ENCODE results near the gene HECTD4. TPM values are rescaled to one million over a fixed set of nuclear protein-coding genes. Genes with fewer than 3 reads are reported as not detected.

HECTD4 gene
- total and polyA plus RNA-seq, 2 experiments from 2014 or later: 25.7 to 36.9 TPM

DNA sequence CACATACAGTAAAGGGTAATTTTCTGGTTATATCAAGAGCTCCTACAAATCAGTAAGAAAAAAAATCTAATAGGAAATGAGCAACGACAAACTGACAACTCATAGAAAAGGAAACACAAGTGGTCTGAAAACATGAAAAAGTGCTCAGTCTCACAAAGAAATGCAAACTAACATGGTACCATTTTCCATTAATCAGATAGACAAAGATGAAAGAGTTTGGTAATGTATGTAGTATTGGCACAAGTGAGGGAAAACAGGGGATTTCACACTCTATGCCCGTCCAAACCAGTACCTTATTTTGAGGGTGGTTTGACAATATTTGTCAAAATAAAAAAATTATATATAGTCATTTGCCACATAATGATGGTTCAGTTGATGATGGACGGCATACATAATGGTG lies 49.7 kb upstream of the HECTD4 start:
- Mint-ChIP-seq H3K9me3 (no peaks in the 10 kb centered on the region), H3K27me3 (ENCODE audit: insufficient read depth, low read depth, poor library complexity) (no peaks in the 10 kb centered on the region), H3K27ac (no peak overlapping the region), H3K4me1 (no peaks in the 10 kb centered on the region), H3K4me3 (no peak overlapping the region), H3K36me3 (ENCODE audit: low read depth) (peaks cover 3% of the 10 kb centered on the region; the same call in 2 of the 3 replicates)
- H3K27ac ChIP-seq (ENCODE audit: low read depth): no peak overlapping the region
- H3K4me2 ChIP-seq: no peak overlapping the region
- no peak overlapping the region for H2AFZ ChIP-seq
- TF ChIP-seq ZNF114 (CRISPR knock-in tag; IDR thresholded peaks at IDR 0.05) (no peak), JUNB (IDR thresholded peaks at IDR 0.05; ENCODE audit: unreplicated experiment) (no peak), CREB1 (CRISPR knock-in tag; IDR thresholded peaks at IDR 0.05; ENCODE audit: low read depth) (no peak), ZNF331 (CRISPR knock-in tag; IDR thresholded peaks at IDR 0.05; ENCODE audit: low read depth) (no peak), CTCF (conservative IDR thresholded peaks at IDR 0.05; ENCODE audit: low read depth in 2 of 2) (no peak), POLR2AphosphoS5 (IDR thresholded peaks at IDR 0.05; ENCODE audit: low read depth) (no peak), STAT1 (IDR thresholded peaks at IDR 0.05; ENCODE audit: unreplicated experiment) (no peak), ETS1 (IDR thresholded peaks at IDR 0.05) (no peak), EZH2 (IDR thresholded peaks at IDR 0.05; ENCODE audit: low read depth, unreplicated experiment) (no peak), NANOG (IDR thresholded peaks at IDR 0.05; ENCODE audit: borderline replicate concordance) (no peak), ZNF462 (CRISPR knock-in tag; IDR thresholded peaks at IDR 0.05) (no peak), EZH2phosphoT487 (IDR thresholded peaks at IDR 0.05; ENCODE audit: unreplicated experiment) (no peak)
- TF ChIP-seq, protein P1, sequence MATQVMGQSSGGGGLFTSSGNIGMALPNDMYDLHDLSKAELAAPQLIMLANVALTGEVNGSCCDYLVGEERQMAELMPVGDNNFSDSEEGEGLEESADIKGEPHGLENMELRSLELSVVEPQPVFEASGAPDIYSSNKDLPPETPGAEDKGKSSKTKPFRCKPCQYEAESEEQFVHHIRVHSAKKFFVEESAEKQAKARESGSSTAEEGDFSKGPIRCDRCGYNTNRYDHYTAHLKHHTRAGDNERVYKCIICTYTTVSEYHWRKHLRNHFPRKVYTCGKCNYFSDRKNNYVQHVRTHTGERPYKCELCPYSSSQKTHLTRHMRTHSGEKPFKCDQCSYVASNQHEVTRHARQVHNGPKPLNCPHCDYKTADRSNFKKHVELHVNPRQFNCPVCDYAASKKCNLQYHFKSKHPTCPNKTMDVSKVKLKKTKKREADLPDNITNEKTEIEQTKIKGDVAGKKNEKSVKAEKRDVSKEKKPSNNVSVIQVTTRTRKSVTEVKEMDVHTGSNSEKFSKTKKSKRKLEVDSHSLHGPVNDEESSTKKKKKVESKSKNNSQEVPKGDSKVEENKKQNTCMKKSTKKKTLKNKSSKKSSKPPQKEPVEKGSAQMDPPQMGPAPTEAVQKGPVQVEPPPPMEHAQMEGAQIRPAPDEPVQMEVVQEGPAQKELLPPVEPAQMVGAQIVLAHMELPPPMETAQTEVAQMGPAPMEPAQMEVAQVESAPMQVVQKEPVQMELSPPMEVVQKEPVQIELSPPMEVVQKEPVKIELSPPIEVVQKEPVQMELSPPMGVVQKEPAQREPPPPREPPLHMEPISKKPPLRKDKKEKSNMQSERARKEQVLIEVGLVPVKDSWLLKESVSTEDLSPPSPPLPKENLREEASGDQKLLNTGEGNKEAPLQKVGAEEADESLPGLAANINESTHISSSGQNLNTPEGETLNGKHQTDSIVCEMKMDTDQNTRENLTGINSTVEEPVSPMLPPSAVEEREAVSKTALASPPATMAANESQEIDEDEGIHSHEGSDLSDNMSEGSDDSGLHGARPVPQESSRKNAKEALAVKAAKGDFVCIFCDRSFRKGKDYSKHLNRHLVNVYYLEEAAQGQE (IDR thresholded peaks at IDR 0.05; ENCODE audit: unreplicated experiment): no peak
- no peaks in the 10 kb centered on the region for H3K36me3 ChIP-seq (ENCODE audit: insufficient read depth)
- ATAC-seq (no peak), DNase-seq (ENCODE audit: low spot score) (no peak)
- no peaks in the 10 kb centered on the region for H3K9me2 ChIP-seq (ENCODE audit: insufficient read depth)
- no peak overlapping the region for H3K4me3 ChIP-seq
- peaks cover 45% of the 10 kb centered on the region for H4K20me1 ChIP-seq (replicated peaks; ENCODE audit: insufficient read depth)
- H3K27me3 ChIP-seq (ENCODE audit: insufficient read depth): no peaks in the 10 kb centered on the region
- no peaks in the 10 kb centered on the region for H3F3A ChIP-seq (replicated peaks; ENCODE audit: low read depth)
- H3K4me1 ChIP-seq (ENCODE audit: insufficient read depth): no peaks in the 10 kb centered on the region
- H3K79me2 ChIP-seq (replicated peaks; ENCODE audit: insufficient read depth): peaks cover 99% of the 10 kb centered on the region

Data from GM23338 (cell line).